ENCODE measurements around the gene CGNL1.

DNA sequence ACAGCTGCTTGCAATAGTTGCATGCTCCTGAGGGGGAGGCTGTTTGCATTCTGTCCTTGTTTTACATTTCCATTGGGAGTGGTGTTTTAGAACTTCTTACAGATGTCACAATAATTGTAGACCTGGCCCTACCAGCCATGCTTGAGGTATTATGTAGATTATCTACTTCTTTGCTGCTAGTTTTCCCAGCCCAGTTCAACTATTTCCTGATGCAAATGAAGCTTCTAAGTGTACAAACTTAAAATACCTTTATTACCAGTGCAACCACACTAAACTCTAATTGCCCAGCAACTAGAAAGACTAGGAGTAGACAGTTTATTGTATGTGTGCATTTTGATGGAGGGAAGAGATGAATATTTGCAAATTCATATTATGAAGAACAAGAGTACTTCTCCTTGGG lies 110.5 kb downstream of the CGNL1 start:
- TF ChIP-seq, protein P1, sequence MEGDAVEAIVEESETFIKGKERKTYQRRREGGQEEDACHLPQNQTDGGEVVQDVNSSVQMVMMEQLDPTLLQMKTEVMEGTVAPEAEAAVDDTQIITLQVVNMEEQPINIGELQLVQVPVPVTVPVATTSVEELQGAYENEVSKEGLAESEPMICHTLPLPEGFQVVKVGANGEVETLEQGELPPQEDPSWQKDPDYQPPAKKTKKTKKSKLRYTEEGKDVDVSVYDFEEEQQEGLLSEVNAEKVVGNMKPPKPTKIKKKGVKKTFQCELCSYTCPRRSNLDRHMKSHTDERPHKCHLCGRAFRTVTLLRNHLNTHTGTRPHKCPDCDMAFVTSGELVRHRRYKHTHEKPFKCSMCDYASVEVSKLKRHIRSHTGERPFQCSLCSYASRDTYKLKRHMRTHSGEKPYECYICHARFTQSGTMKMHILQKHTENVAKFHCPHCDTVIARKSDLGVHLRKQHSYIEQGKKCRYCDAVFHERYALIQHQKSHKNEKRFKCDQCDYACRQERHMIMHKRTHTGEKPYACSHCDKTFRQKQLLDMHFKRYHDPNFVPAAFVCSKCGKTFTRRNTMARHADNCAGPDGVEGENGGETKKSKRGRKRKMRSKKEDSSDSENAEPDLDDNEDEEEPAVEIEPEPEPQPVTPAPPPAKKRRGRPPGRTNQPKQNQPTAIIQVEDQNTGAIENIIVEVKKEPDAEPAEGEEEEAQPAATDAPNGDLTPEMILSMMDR (IDR thresholded peaks at IDR 0.05; ENCODE audit: low read length): no peak
- TF ChIP-seq EZH2 (optimal IDR thresholded peaks at IDR 0.05; ENCODE audit: low read depth, low read length): no peak
- no peak for TF ChIP-seq EZH2phosphoT487 (IDR thresholded peaks at IDR 0.05; ENCODE audit: low read length)
